GM10266 (cell line): ENCODE data around the gene PTPN1.

ENCODE experiments used
- DNase-seq: peaks from one replicate; pipeline ENCODE4 v3.0.0; 2012; ENCODE audit errors: extremely low spot score
- TF ChIP-seq, protein P1 (sequence below): IDR thresholded peaks from 2 replicates; pipeline ENCODE4 v1.5.1; 2012; ENCODE audit warnings: mild to moderate bottlenecking, low read depth; ENCODE audit not compliant: control insufficient read depth, insufficient read depth; ENCODE audit errors: missing control alignments

The PTPN1 gene

DNA sequence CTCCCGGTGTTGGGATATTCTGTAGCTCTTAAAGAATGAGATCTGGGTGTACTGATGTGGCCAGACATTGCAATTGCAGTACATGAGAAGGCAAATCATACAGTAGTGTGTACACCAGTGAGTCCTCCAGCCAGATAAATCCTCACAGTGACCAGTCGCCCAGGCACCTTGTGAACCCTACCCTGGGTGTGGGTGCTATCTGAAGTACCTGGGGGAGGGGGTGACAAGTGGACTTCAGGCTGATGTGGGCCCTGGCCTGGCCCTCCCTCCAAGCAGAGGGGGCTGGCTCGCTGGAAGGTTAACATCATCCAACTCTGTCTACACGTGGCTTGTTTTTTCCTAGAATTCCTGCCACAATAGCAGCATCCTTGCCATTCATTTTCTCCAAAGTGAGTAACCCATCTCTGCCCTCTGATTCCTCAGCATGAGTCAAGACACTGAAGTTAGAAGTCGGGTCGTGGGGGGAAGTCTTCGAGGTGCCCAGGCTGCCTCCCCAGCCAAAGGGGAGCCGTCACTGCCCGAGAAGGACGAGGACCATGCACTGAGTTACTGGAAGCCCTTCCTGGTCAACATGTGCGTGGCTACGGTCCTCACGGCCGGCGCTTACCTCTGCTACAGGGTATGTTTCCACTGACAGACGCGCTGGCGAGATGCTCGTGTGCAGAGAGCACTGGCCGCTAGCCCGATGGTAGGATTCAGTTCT, 70.8 kb downstream of the PTPN1 start:
- TF ChIP-seq, protein P1, sequence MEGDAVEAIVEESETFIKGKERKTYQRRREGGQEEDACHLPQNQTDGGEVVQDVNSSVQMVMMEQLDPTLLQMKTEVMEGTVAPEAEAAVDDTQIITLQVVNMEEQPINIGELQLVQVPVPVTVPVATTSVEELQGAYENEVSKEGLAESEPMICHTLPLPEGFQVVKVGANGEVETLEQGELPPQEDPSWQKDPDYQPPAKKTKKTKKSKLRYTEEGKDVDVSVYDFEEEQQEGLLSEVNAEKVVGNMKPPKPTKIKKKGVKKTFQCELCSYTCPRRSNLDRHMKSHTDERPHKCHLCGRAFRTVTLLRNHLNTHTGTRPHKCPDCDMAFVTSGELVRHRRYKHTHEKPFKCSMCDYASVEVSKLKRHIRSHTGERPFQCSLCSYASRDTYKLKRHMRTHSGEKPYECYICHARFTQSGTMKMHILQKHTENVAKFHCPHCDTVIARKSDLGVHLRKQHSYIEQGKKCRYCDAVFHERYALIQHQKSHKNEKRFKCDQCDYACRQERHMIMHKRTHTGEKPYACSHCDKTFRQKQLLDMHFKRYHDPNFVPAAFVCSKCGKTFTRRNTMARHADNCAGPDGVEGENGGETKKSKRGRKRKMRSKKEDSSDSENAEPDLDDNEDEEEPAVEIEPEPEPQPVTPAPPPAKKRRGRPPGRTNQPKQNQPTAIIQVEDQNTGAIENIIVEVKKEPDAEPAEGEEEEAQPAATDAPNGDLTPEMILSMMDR, result no peak
- DNase-seq, result no peak

DNA sequence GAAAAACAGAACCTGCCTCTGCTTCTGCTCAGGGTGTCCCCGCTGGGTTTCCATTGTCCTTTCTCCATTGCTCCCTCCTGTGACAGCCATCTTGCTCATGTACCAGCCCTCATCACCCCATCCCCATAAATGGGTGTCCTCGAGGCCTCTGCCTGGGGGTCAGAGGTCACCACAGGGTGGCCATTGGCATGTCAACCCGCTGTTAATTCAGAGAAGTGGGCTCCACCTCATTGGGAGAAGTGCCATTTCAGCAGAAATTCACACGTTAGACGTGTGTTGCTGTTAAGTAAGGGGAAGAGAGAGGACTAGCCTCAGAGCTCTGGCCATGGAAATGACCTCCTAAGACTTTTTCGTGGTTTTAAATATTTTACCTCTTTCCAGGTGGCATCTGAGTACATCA, 71.9 kb downstream of the PTPN1 start:
- TF ChIP-seq, protein P1, result no peak
- DNase-seq, result no peak

- TF ChIP-seq, protein P1, result no peak
- DNase-seq, result no peak
Observed at GRCh38 chr20:50582591-50583234, 72.5 kb downstream of the PTPN1 start.

GRCh38 chr20:50583442-50584150, 73.4 kb downstream of the PTPN1 start:
- no peak for DNase-seq
- TF ChIP-seq, protein P1, result no peak

DNA sequence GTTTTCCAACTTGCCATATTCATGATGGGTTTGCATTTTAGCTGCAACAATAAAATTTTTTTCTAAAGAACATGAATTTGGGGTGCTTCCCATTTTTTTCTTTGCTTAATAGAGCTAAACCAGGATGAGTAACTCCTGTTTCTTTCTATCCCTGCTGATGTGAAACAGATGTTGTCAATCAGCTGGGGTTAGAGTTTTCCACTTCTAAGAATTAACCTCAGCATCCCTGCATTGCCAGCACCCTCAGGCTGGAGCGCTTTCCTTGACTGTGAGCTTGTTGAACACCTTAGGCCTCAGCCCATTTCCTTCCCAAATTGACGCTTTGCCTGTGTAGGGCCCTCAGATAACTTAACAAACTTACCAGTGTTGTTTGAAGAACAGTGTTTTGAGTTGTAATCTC, 74.5 kb downstream of the PTPN1 start:
- TF ChIP-seq, protein P1, result no peak
- no peak for DNase-seq

DNA sequence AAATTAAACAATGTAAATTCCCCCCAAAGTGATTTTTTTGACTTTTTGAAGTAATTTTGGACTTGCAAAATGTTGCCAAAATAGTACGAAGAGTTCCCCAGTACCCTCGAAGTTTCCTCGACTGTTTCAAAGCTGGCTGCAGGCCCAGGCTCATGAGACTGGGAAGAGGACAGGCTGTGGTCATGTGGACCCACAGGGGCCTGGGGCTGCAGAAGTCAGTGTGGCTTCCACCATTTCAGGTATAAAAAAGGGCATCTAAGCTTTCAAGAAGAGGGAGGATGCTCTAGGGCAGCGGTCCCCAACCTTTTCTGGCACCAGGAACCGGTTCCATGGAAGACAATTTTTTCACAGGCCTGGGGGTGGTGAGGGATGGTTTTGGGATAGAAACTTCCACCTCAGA, 75.0 kb downstream of the PTPN1 start:
- no peak for DNase-seq
- TF ChIP-seq, protein P1, result no peak

GRCh38 chr20:50585678-50586077, 75.5 kb downstream of the PTPN1 start:
- TF ChIP-seq, protein P1, result no peak
- no peak for DNase-seq
